ENCODE measurements around the gene LYSMD1.

GRCh38 chr1:151166505-151166956 is 829 bp upstream of the LYSMD1 start:
- TF ChIP-seq CTCF (conservative IDR thresholded peaks at IDR 0.05; ENCODE audit: low read depth, low read length) (no peak), EZH2 (IDR thresholded peaks at IDR 0.05; ENCODE audit: low read length, unreplicated experiment) (no peak), EZH2phosphoT487 (IDR thresholded peaks at IDR 0.05; ENCODE audit: borderline replicate concordance, low read length) (no peak)
